Smooth muscle cell of the umbilical artery (primary cell): ENCODE data around the gene ARL10. TPM values are rescaled to one million over a fixed set of nuclear protein-coding genes. Genes with fewer than 3 reads are reported as not detected.

Source experiments
- total RNA-seq: library from RNA; depleted of rRNA; stranded (reverse); fragments of >200 nt; gene quantifications from 2 replicates; pipeline ENCODE4 v1.2.3, GENCODE V29; 2014

Gene ARL10, protein sequence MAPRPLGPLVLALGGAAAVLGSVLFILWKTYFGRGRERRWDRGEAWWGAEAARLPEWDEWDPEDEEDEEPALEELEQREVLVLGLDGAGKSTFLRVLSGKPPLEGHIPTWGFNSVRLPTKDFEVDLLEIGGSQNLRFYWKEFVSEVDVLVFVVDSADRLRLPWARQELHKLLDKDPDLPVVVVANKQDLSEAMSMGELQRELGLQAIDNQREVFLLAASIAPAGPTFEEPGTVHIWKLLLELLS
- 23.8 and 25.2 TPM in 2 replicates for total RNA-seq

DNA sequence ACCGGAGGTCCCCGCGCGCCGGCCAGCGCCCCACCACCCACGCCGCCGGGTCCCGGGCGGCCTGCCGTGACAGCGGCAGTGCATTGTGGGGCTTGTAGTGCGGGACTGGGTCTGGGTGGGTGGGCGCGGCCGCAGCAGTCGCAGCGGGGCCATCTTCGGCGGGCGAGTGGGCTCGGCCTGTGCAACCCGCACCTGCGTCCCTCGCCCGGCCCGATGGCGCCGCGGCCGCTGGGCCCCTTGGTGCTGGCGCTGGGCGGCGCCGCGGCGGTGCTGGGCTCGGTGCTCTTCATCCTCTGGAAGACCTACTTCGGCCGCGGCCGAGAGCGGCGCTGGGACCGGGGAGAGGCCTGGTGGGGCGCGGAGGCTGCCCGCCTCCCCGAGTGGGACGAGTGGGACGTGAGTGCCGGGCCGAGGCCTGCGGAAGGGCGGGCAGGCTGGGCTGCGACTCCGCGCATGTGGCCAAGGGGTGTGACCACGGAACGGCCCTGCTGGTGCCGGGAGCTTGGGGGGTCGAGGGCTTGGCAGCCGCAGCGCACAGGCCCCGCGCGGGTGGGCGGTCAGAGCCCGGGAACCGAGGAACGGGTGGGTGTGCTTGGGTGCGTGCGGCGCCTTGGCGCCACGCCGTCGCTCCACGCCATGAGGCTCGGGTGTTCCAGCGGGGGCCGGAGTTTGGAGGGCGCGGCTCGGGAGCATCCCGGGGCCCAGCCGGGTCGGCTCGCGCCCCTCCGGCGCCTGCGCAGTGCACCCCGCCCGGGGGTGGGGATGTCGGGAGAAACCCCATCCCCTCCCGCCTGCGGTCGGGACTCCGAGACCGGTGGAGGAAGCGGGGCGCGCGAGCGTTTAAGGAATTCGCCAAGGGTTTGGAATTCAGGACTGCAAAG, at the start of gene ARL10:
TSS of gene ARL10 (plus strand) at position 137 of the 881 bp plus-strand sequence. CDS start at position 214, 77 bp downstream.

DNA sequence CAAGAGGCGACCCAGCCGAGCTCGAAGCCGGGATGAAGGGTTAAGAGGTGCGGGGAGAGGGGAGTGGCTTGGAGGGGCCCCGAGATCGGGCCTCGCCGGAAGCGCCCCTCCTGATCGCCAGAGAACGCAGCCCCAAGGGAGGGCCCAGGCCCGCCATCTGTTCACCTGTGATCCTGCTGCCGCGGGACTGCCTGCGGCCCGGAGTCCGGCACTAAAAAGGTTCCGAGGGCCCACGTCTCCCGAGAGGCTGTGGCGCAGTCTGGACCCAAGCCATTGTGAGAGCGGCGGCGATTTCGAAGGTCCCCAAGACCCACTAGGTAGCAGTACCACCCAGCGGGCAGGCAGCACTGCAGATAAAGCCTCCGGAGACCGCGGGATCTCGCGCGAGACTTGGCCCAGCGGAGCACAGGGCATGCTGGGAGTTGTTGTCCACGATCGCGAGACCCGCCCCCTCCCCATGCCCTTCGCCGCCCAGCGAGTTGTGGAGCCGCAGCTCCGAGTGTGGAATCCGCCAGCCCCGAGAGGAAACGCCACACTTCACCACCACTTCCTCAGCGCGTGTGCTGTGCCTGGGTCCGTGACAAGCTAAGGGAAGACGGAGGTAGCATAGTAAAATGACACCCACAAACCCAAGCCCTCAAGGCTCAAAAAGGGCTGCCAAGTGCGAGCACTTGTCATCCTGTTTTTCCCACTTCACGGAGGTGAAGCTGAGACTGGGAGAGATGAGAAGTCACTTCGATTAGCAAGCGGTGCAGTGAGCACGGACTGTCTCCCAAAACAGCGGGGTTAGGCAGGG, 3.7 kb upstream of the ARL10 start, which contains the start of gene KIAA1191:
TSS of gene KIAA1191 (minus strand) at position 328 of the 796 bp plus-strand sequence. CDS start 2,256 bp downstream, outside the sequence.

GRCh38 chr5:176388444-176389134, 23.3 kb downstream of the ARL10 start, which contains the start of the genes HIGD2A and NOP16:
Gene HIGD2A, plus strand, starts transcription at chr5:176388751. Its CDS starts 69 bp downstream, at chr5:176388820.
Gene NOP16, minus strand, starts transcription at chr5:176388598. Its CDS starts 59 bp downstream, at chr5:176388539.

GRCh38 chr5:176415952-176416924, 51.0 kb downstream of the ARL10 start, which contains the start of gene CLTB:
Gene CLTB, minus strand, starts transcription at chr5:176416539. Its CDS starts 176 bp downstream, at chr5:176416363.

Other genes with a start within 250 kb of the ARL10 start
- gene SIMC1, start 127.1 kb upstream of the ARL10 start, total RNA-seq = 7.4 and 9.4 TPM in 2 replicates
- 76.3 and 103 TPM in 2 replicates for gene KIAA1191, start 3.7 kb upstream of the ARL10 start, total RNA-seq
- gene NOP16, start 23.1 kb downstream of the ARL10 start, total RNA-seq = 6.8 and 10.7 TPM in 2 replicates
- gene HIGD2A, start 23.3 kb downstream of the ARL10 start, total RNA-seq = 15.4 and 21.3 TPM in 2 replicates
- gene CLTB, start 51.1 kb downstream of the ARL10 start, total RNA-seq = 72.2 and 86.4 TPM in 2 replicates
- gene FAF2, start 82.9 kb downstream of the ARL10 start, total RNA-seq = 39.5 and 48.1 TPM in 2 replicates
- 2.1 and 4.6 TPM in 2 replicates for gene RNF44, start 171.9 kb downstream of the ARL10 start, total RNA-seq
- gene CDHR2, start 183.9 kb downstream of the ARL10 start, total RNA-seq = 0.05 TPM in 1 of 2 replicates, not detected in the other
- 1.8 and 7.3 TPM in 2 replicates for gene GPRIN1, start 244.7 kb downstream of the ARL10 start, total RNA-seq